Erythroblast (primary cell): ENCODE measurements around the gene LEPROT.

ENCODE experiments used
- DNase-seq, 2 experiments: peaks; one replicate each; lab custom pipeline; 2025; lab: John Stamatoyannopoulos, UW
- GATA1 ChIP-seq: IDR thresholded peaks from 2 replicates; pipeline ENCODE4 v1.6.1; 2011; ENCODE audit warnings: low read depth, mild to moderate bottlenecking, control low read depth, low read length, moderate library complexity
- POLR2A ChIP-seq: IDR thresholded peaks from 2 replicates; pipeline ENCODE4 v1.6.1; 2011; ENCODE audit warnings: mild to moderate bottlenecking, low read length

The LEPROT gene

GRCh38 chr1:65395887-65396612 is 24.4 kb upstream of the LEPROT start:
- no peak for DNase-seq
- TF ChIP-seq POLR2A (no peak), GATA1 (no peak)

GRCh38 chr1:65398083-65398482 is 22.4 kb upstream of the LEPROT start:
- DNase-seq: no peak
- TF ChIP-seq GATA1: no peak
- no peak for TF ChIP-seq POLR2A

- no peak for DNase-seq
- TF ChIP-seq GATA1: no peak
- TF ChIP-seq POLR2A: no peak
Measured at GRCh38 chr1:65399003-65399402, 21.5 kb upstream of the LEPROT start.

- no peak for DNase-seq
- TF ChIP-seq POLR2A: no peak
- TF ChIP-seq GATA1: no peak
Measured at GRCh38 chr1:65401612-65402011, 18.9 kb upstream of the LEPROT start.

GRCh38 chr1:65404941-65405340 is 15.5 kb upstream of the LEPROT start:
- no peak for DNase-seq

GRCh38 chr1:65407877-65408276 is 12.6 kb upstream of the LEPROT start:
- TF ChIP-seq GATA1 (no peak), POLR2A (no peak)
- no peak for DNase-seq

More at GRCh38 chr1:65404941-65405340, 15.5 kb upstream of the LEPROT start:
- TF ChIP-seq POLR2A: no peak
- TF ChIP-seq GATA1: no peak

DNA sequence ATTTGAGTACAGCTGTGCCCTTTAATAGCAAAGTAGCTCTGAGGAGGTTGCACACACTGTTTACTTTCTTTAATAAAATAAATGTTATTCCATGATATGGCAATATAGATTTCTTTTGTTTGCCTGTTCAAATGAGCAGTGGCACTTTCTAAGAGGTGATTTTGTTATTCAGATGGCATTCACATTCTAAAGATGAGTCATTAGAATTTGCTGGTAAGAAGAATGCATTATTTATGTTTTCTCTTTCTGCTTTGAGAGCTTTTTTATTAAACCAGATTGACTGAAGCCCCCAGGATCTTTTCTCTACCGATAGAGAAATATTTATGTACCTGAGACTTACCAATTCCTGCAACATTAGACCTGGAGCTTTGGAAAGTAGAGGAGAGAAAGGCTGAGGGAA is 11.2 kb upstream of the LEPROT start:
- DNase-seq: no peak
- no peak for TF ChIP-seq GATA1
- no peak for TF ChIP-seq POLR2A

GRCh38 chr1:65409816-65410326 is 10.6 kb upstream of the LEPROT start:
- TF ChIP-seq POLR2A (no peak), GATA1 (no peak)
- DNase-seq: no peak

DNA sequence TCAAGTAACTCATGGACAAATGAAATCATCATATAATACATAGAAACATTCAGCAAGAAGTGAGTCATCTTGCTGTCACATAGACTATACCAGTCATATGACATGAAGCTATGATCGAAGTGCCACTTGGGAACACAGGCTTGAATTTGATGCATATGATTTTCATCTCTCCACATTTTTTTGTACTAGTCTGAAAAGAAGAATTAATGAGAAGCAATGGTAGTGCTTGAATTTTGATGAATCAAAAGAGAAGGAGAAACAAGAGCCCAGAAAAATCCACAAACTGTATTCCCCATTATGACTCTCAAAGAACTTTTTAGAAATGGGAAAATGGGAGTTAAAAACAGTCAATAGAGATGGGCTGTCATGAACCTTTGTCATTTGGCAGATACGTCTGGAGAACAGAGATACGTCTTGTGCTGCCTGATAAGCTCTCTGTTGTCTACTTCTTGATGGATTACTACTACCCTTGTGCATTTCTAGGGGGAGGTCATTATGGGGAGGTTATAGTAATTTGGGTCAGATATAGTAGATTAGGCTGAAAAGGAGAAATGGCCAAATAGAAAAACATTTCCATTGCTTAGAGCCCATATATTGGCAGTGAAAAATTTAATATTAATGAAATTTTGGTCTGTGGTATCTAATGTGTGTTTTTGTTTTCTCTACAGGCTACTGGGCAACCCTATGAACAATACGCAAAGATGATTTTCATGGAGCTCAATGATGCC is 8.0 kb upstream of the LEPROT start:
- peak; percentile 82 to 94 for DNase-seq
- TF ChIP-seq GATA1: peak; percentile 91
- TF ChIP-seq POLR2A: peak; percentile 27

DNA sequence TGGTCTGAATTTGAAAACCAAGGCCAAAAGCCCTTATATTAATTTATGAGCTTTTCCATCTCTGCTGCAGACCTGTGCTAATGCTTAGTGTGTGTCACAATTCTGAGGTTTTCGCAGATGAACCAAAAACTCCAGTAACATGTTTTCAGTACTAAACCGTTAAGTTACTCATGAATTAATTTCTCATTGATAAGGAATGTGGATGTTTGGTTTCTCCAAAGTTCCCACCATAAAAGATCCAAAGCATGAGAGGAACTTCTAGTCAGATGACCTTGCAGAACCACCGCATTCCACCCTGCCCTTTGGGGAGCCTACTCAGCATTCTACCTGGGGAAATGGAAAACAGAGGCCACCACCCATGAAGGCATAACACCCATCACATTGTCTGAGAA is 7.5 kb upstream of the LEPROT start:
- DNase-seq: no peak

GRCh38 chr1:65414538-65414937 is 5.9 kb upstream of the LEPROT start:
- no peak for DNase-seq
- TF ChIP-seq POLR2A: no peak
- TF ChIP-seq GATA1: no peak

More for the DNA sequence above, 7.5 kb upstream of the LEPROT start:
- TF ChIP-seq POLR2A (no peak), GATA1 (no peak)

DNA sequence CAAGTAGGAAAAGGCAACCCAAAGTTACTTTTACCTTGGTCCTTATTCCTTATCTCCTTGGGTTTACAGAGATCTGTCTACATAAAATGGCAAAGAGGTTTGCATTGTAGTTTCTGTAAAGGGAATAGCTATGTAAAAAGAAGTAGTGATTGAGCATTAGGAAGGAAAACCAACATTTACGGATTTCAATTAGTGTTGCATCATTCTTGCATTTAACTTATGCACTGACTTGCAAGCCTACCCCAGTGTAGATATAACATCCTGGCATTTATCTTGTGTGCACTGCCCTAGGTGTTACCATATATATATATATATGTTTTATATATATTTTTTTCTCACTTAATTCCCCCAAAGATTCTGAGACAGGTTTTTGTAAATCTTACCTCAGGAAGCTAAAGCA is 3.7 kb upstream of the LEPROT start:
- DNase-seq: peak in 1 of 2 experiments; percentile 53
- no peak for TF ChIP-seq POLR2A
- TF ChIP-seq GATA1: no peak

DNA sequence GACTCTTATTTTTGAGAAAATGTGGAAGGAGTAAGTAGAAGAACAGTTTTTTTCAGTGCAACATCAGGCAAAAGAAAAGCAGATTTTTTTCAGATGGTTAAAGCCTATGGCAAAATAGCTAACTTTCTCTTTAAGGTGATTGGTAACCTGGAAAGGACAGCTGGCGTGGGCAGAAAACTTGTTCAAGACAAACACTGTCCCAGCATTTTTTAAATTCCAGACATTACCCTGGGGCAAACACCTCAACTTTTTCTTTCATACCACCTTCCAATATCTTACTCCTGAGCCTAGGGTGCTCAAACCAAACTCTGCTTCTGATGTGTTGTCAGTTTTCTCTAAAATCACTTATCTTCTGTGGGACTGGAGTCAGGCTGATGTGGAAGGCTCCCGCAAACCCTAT is 2.7 kb upstream of the LEPROT start:
- TF ChIP-seq GATA1 (no peak), POLR2A (no peak)
- DNase-seq: no peak

DNA sequence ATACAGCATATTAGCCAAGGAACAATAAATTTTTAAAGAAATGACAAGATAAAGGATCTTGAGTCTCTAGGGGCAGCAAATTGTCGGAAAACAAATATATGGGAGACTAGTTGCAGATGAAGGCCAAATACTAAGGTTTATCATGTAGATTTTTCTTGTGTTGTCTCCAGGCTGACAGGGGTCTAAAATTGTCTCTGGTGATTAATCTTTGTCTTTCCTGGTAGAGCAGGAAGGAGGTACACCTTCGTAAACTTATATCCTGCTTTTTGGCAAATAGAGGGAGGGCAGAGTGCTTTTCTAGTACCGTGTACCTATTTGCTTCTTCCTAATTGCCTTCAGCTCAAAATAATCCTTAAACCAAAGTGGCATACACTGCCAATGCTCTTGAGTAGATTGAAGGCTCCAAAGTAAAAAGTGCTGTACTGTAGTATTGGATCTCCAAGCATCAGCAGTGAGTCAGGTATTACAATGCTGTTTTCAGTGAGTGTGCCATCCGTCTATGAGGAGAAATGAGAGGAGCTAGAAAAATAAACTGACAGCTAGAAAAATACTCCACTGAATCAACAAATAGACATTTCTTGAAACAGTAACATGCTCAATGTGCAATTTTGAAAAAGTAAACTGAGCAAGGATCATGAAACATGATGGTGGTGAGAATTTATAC is 1.8 kb upstream of the LEPROT start:
- TF ChIP-seq GATA1: no peak
- no peak for TF ChIP-seq POLR2A
- DNase-seq: peak; percentile 32 to 56
